GM23338 (cell line): ENCODE data around the gene KCNK3. TPM values are rescaled to one million over a fixed set of nuclear protein-coding genes. Genes with fewer than 3 reads are reported as not detected.

Experiments used
- ATAC-seq: fragments of 200-7000 bp; cut with Tn5 transposase; 3 replicates; pipeline ENCODE4 v1.9.1; 2020
- DNase-seq: peaks from one replicate; pipeline ENCODE4 v3.0.0-alpha.2; 2015; ENCODE audit warnings: low spot score
- H2AFZ ChIP-seq: fragments of 200-600 bp; sonication (generic); 2 replicates; pipeline ENCODE4 v1.8.0; 2016; ENCODE audit warnings: antibody characterized with exemption, mild to moderate bottlenecking, moderate library complexity
- H3F3A ChIP-seq: fragments of 200-600 bp; sonication (generic); replicated peaks from 2 replicates; pipeline ENCODE4 v1.8.0; 2017; ENCODE audit warnings: antibody characterized with exemption, mixed run types, low read depth
- H3K27ac ChIP-seq: fragments of 200-600 bp; sonication (generic); 2 replicates; pipeline ENCODE4 v1.6.1; 2016; ENCODE audit warnings: low read depth
- H3K27me3 ChIP-seq: fragments of 200-600 bp; sonication (generic); 2 replicates; pipeline ENCODE4 v1.8.0; 2016; ENCODE audit warnings: mild to moderate bottlenecking, mixed run types, moderate library complexity; ENCODE audit not compliant: insufficient read depth
- H3K36me3 ChIP-seq: fragments of 200-600 bp; sonication (generic); 2 replicates; pipeline ENCODE4 v1.8.0; 2016; ENCODE audit warnings: mild to moderate bottlenecking; ENCODE audit not compliant: insufficient read depth
- H3K4me1 ChIP-seq: fragments of 200-600 bp; sonication (generic); 2 replicates; pipeline ENCODE4 v1.8.0; 2016; ENCODE audit warnings: mild to moderate bottlenecking, moderate library complexity; ENCODE audit not compliant: insufficient read depth
- H3K4me2 ChIP-seq: fragments of 200-600 bp; sonication (generic); 2 replicates; pipeline ENCODE4 v1.7.1; 2017; ENCODE audit warnings: mixed run types
- H3K4me3 ChIP-seq: fragments of 200-600 bp; sonication (generic); 2 replicates; pipeline ENCODE4 v1.6.1; 2016; ENCODE audit warnings: mixed run types
- H3K79me2 ChIP-seq: fragments of 200-600 bp; sonication (generic); replicated peaks from 2 replicates; pipeline ENCODE4 v1.8.0; 2017; ENCODE audit warnings: mild to moderate bottlenecking; ENCODE audit not compliant: insufficient read depth
- H3K9me2 ChIP-seq: fragments of 200-600 bp; sonication (generic); 2 replicates; pipeline ENCODE4 v1.8.0; 2017; ENCODE audit not compliant: insufficient read depth
- H4K20me1 ChIP-seq: fragments of 200-600 bp; sonication (generic); replicated peaks from 2 replicates; pipeline ENCODE4 v1.8.0; 2017; ENCODE audit warnings: mild to moderate bottlenecking; ENCODE audit not compliant: insufficient read depth
- H3K27ac Mint-ChIP-seq: 2 replicates; pipeline ENCODE4 v1.8.0; 2020; ENCODE audit warnings: inconsistent platforms, mild to moderate bottlenecking, moderate library complexity, mixed read lengths
- H3K27me3 Mint-ChIP-seq: 3 replicates; pipeline ENCODE4 v1.8.0; 2022; ENCODE audit warnings: low read depth, mild to moderate bottlenecking, moderate library complexity, mixed read lengths, inconsistent platforms; ENCODE audit not compliant: insufficient read depth, poor library complexity
- H3K36me3 Mint-ChIP-seq: 3 replicates; pipeline ENCODE4 v1.8.0; 2021; ENCODE audit warnings: low read depth, mild to moderate bottlenecking, inconsistent platforms, moderate library complexity, mixed read lengths
- H3K4me1 Mint-ChIP-seq: 3 replicates; pipeline ENCODE4 v1.8.0; 2020; ENCODE audit warnings: mild to moderate bottlenecking, inconsistent platforms, mixed read lengths
- H3K4me3 Mint-ChIP-seq: 3 replicates; pipeline ENCODE4 v1.8.0; 2021; ENCODE audit warnings: moderate library complexity, mild to moderate bottlenecking, inconsistent platforms, mixed read lengths
- H3K9me3 Mint-ChIP-seq: 3 replicates; pipeline ENCODE4 v1.8.0; 2020; ENCODE audit warnings: moderate library complexity, mild to moderate bottlenecking, inconsistent platforms, mixed read lengths
- CREB1 ChIP-seq: fragments of 250-450 bp; sonication (Bioruptor Pico); IDR thresholded peaks from 2 replicates; pipeline ENCODE4 v1.5.0; 2020; ENCODE audit warnings: low read depth, mild to moderate bottlenecking, moderate library complexity
- EZH2 ChIP-seq: fragments of 200-600 bp; sonication (generic); IDR thresholded peaks from one replicate; pipeline ENCODE4 v1.8.0; 2017; ENCODE audit warnings: antibody characterized with exemption, mild to moderate bottlenecking, low read depth; ENCODE audit not compliant: unreplicated experiment
- EZH2phosphoT487 ChIP-seq: fragments of 200-600 bp; sonication (generic); IDR thresholded peaks from one replicate; pipeline ENCODE4 v1.8.1; 2018; ENCODE audit warnings: antibody characterized with exemption; ENCODE audit not compliant: unreplicated experiment
- JUNB ChIP-seq: IDR thresholded peaks from one replicate; pipeline ENCODE4 v1.6.1; 2016; ENCODE audit warnings: antibody characterized with exemption; ENCODE audit not compliant: unreplicated experiment
- NANOG ChIP-seq: IDR thresholded peaks from 2 replicates; pipeline ENCODE4 v1.6.1; 2016; ENCODE audit warnings: antibody characterized with exemption, borderline replicate concordance
- REST ChIP-seq: IDR thresholded peaks from one replicate; pipeline ENCODE4 v1.6.1; 2018; ENCODE audit warnings: antibody characterized with exemption; ENCODE audit not compliant: unreplicated experiment
- ZNF114 ChIP-seq: fragments of 250-450 bp; sonication (Bioruptor Pico); IDR thresholded peaks from 2 replicates; pipeline ENCODE4 v1.5.0; 2020; ENCODE audit warnings: mild to moderate bottlenecking, moderate library complexity
- ZNF331 ChIP-seq: fragments of 250-450 bp; sonication (Bioruptor Pico); IDR thresholded peaks from 2 replicates; pipeline ENCODE4 v1.5.0; 2020; ENCODE audit warnings: low read depth, mild to moderate bottlenecking, moderate library complexity
- polyA plus RNA-seq: library from polyadenylated mRNA; unstranded; fragments of >200 nt; fragmentation: Nextera tagmentation; extraction: Ambion mirVana; gene quantifications from 2 replicates; pipeline ENCODE4 v1.2.1, GENCODE V29; 2016
- total RNA-seq: library from RNA; depleted of rRNA; stranded (reverse); fragments of >200 nt; shearing (Covaris generic); gene quantifications from 2 replicates; pipeline ENCODE4 v1.2.3, GENCODE V29; 2014
- TF ChIP-seq, protein P1 (sequence below): fragments of 250-450 bp; sonication (Bioruptor Pico); IDR thresholded peaks from 2 replicates; pipeline ENCODE4 v1.5.0; 2020; ENCODE audit warnings: mild to moderate bottlenecking, moderate library complexity
- TF ChIP-seq, protein P2 (sequence below), 2 experiments: fragments of 200-600 bp in 1 of 2; sonication (generic) in 1 of 2; conservative IDR thresholded peaks; 2 replicates each; pipeline versions ENCODE4 v1.5.1 to v1.6.1; 2016 to 2017; ENCODE audit warnings: antibody characterized with exemption in 2 of 2, low read depth in 2 of 2, mild to moderate bottlenecking in 2 of 2, moderate library complexity in 1 of 2
- TF ChIP-seq, protein P3 (sequence below): IDR thresholded peaks from 2 replicates; pipeline ENCODE4 v1.6.1; 2016; ENCODE audit warnings: antibody characterized with exemption

Gene KCNK3
- total and polyA plus RNA-seq, 2 experiments from 2014 or later, result not detected

DNA sequence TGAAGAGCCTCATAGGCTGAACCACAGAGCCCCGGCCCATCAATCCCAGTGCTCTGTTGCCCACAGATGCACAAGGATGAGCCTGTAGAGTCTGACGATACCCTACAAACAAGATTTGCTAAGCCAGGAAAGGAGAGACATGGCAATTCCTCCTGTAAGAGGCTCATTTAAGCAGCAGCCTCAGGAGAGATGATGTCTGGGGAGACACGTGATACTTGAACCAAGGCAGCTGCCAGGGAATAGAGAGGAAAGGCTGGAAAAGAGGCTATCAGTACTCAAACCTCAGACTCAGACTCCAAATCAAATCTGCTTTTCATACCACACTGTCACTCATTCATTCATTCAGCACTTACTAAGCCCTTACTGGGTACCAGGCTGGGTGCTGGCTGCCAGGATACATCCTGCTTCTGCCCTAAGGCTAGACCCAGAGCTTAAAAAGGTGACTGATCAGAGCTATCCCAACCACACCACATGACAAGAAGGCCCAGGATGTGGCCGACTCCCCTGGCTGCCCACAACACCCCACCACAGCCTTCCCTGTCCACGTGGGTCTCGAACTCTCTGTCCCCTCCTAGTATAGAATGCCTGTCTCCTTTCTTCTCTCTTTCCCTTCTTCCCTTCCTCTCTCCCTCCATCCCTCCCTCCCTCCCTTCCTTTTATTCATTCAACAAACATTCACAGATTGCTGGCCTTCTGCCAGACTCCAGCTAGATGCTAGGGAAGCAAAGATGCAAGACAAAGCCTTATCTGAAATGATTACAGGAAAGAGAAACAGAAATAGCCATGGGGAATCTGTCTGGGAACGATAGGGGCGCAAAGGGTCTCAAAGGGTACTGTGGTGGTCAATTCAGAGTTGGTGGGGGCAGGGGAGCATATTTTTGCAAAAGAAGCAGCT, 23.4 kb upstream of the KCNK3 start:
- 0 out of 3 replicates have a peak, but pooled peaks cover 4% of the 10 kb centered on the region for H3K9me3 Mint-ChIP-seq
- no peak overlapping the region for H3K4me3 Mint-ChIP-seq
- DNase-seq, result no peak
- no peaks in the 10 kb centered on the region for H3K36me3 ChIP-seq
- no peaks in the 10 kb centered on the region for H3F3A ChIP-seq
- H3K27me3 Mint-ChIP-seq, result peaks cover 6% of the 10 kb centered on the region
- no peaks in the 10 kb centered on the region for H4K20me1 ChIP-seq
- no peaks in the 10 kb centered on the region for H3K4me1 ChIP-seq
- TF ChIP-seq ZNF331 (CRISPR knock-in tag), result no peak
- TF ChIP-seq, protein P1, sequence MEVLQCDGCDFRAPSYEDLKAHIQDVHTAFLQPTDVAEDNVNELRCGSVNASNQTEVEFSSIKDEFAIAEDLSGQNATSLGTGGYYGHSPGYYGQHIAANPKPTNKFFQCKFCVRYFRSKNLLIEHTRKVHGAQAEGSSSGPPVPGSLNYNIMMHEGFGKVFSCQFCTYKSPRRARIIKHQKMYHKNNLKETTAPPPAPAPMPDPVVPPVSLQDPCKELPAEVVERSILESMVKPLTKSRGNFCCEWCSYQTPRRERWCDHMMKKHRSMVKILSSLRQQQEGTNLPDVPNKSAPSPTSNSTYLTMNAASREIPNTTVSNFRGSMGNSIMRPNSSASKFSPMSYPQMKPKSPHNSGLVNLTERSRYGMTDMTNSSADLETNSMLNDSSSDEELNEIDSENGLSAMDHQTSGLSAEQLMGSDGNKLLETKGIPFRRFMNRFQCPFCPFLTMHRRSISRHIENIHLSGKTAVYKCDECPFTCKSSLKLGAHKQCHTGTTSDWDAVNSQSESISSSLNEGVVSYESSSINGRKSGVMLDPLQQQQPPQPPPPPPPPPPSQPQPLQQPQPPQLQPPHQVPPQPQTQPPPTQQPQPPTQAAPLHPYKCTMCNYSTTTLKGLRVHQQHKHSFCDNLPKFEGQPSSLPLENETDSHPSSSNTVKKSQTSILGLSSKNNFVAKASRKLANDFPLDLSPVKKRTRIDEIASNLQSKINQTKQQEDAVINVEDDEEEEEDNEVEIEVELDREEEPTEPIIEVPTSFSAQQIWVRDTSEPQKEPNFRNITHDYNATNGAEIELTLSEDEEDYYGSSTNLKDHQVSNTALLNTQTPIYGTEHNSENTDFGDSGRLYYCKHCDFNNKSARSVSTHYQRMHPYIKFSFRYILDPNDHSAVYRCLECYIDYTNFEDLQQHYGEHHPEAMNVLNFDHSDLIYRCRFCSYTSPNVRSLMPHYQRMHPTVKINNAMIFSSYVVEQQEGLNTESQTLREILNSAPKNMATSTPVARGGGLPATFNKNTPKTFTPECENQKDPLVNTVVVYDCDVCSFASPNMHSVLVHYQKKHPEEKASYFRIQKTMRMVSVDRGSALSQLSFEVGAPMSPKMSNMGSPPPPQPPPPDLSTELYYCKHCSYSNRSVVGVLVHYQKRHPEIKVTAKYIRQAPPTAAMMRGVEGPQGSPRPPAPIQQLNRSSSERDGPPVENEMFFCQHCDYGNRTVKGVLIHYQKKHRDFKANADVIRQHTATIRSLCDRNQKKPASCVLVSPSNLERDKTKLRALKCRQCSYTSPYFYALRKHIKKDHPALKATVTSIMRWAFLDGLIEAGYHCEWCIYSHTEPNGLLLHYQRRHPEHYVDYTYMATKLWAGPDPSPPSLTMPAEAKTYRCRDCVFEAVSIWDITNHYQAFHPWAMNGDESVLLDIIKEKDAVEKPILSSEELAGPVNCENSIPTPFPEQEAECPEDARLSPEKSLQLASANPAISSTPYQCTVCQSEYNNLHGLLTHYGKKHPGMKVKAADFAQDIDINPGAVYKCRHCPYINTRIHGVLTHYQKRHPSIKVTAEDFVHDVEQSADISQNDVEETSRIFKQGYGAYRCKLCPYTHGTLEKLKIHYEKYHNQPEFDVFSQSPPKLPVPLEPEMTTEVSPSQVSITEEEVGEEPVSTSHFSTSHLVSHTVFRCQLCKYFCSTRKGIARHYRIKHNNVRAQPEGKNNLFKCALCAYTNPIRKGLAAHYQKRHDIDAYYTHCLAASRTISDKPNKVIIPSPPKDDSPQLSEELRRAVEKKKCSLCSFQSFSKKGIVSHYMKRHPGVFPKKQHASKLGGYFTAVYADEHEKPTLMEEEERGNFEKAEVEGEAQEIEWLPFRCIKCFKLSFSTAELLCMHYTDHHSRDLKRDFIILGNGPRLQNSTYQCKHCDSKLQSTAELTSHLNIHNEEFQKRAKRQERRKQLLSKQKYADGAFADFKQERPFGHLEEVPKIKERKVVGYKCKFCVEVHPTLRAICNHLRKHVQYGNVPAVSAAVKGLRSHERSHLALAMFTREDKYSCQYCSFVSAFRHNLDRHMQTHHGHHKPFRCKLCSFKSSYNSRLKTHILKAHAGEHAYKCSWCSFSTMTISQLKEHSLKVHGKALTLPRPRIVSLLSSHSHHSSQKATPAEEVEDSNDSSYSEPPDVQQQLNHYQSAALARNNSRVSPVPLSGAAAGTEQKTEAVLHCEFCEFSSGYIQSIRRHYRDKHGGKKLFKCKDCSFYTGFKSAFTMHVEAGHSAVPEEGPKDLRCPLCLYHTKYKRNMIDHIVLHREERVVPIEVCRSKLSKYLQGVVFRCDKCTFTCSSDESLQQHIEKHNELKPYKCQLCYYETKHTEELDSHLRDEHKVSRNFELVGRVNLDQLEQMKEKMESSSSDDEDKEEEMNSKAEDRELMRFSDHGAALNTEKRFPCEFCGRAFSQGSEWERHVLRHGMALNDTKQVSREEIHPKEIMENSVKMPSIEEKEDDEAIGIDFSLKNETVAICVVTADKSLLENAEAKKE (CRISPR knock-in tag), result no peak
- TF ChIP-seq, protein P2, sequence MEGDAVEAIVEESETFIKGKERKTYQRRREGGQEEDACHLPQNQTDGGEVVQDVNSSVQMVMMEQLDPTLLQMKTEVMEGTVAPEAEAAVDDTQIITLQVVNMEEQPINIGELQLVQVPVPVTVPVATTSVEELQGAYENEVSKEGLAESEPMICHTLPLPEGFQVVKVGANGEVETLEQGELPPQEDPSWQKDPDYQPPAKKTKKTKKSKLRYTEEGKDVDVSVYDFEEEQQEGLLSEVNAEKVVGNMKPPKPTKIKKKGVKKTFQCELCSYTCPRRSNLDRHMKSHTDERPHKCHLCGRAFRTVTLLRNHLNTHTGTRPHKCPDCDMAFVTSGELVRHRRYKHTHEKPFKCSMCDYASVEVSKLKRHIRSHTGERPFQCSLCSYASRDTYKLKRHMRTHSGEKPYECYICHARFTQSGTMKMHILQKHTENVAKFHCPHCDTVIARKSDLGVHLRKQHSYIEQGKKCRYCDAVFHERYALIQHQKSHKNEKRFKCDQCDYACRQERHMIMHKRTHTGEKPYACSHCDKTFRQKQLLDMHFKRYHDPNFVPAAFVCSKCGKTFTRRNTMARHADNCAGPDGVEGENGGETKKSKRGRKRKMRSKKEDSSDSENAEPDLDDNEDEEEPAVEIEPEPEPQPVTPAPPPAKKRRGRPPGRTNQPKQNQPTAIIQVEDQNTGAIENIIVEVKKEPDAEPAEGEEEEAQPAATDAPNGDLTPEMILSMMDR (conservative IDR thresholded peaks at IDR 0.05; ENCODE audit: low read depth in 2 of 2), result no peak
- no peak for TF ChIP-seq CREB1
- no peak for TF ChIP-seq NANOG
- TF ChIP-seq JUNB, result no peak
- no peak for TF ChIP-seq ZNF114
- no peak for TF ChIP-seq REST
- TF ChIP-seq EZH2, result no peak
- TF ChIP-seq EZH2phosphoT487, result no peak
- TF ChIP-seq, protein P3, sequence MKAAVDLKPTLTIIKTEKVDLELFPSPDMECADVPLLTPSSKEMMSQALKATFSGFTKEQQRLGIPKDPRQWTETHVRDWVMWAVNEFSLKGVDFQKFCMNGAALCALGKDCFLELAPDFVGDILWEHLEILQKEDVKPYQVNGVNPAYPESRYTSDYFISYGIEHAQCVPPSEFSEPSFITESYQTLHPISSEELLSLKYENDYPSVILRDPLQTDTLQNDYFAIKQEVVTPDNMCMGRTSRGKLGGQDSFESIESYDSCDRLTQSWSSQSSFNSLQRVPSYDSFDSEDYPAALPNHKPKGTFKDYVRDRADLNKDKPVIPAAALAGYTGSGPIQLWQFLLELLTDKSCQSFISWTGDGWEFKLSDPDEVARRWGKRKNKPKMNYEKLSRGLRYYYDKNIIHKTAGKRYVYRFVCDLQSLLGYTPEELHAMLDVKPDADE, result no peak
- H3K27me3 ChIP-seq, result no peaks in the 10 kb centered on the region
- H2AFZ ChIP-seq, result no peak overlapping the region
- no peaks in the 10 kb centered on the region for H3K36me3 Mint-ChIP-seq
- no peak overlapping the region for H3K27ac Mint-ChIP-seq
- no peak overlapping the region for H3K27ac ChIP-seq
- H3K4me1 Mint-ChIP-seq, result peaks cover 3% of the 10 kb centered on the region
- H3K9me2 ChIP-seq, result no peaks in the 10 kb centered on the region
- no peak for ATAC-seq
- H3K4me2 ChIP-seq, result no peak overlapping the region
- H3K4me3 ChIP-seq, result no peak overlapping the region
- H3K79me2 ChIP-seq, result no peaks in the 10 kb centered on the region
